Measurements from ENCODE around the gene SERPINI1. TPM values are rescaled to one million over a fixed set of nuclear protein-coding genes. Genes with fewer than 3 reads are reported as not detected.

SERPINI1 gene
- total and polyA plus RNA-seq, 2 of the 8 experiments (the other 6 are each of a cell fraction or from before 2014, with no cell fraction given) = 5.3 to 9.9 TPM

GRCh38 chr3:167870181-167870580 is 134.7 kb downstream of the SERPINI1 start:
- H3K79me1 ChIP-seq (ENCODE audit: low read depth, low read length) = no peaks in the 10 kb centered on the region
- CTCF ChIA-PET (ENCODE audit: partially characterized antibody) = interaction anchor here (1.1 kb wide), 1 partner anchor 117 kb away, joined by 3 read pairs; no protein-coding TSS in a partner anchor
- H2BK20ac ChIP-seq (ENCODE audit: low read length) = no peak overlapping the region
- H4K20me1 ChIP-seq (replicated peaks in 1 of 2; ENCODE audit: control insufficient read depth in 1 of 2, insufficient read depth in 2 of 2, low read length in 2 of 2) = no peaks in the 10 kb centered on the region
- H2BK15ac ChIP-seq (ENCODE audit: low read length) = no peak overlapping the region
- H3K36me3 ChIP-seq (ENCODE audit: control insufficient read depth in 2 of 4, insufficient read depth in 4 of 4, low read length in 3 of 4) = no peaks in the 10 kb centered on the region
- no peak overlapping the region for H2AFZ ChIP-seq (ENCODE audit: low read length)
- no peak overlapping the region for H4K8ac ChIP-seq (ENCODE audit: extremely low read depth, insufficient read depth, low read length)
- H3K23ac ChIP-seq (ENCODE audit: insufficient read length) = no peak overlapping the region
- no peak overlapping the region for H2BK5ac ChIP-seq (ENCODE audit: low read depth, low read length)
- FAIRE-seq (no peak), DNase-seq (ENCODE audit: low read depth in 1 of 2, low spot score in 2 of 2) (no peak)
- H3K9ac ChIP-seq (replicated peaks in 1 of 4; ENCODE audit: extremely low read depth in 1 of 4, low read depth in 3 of 4, low read length in 3 of 4) = no peak overlapping the region
- no peaks in the 10 kb centered on the region for H3K4me1 ChIP-seq (replicated peaks in 1 of 4; ENCODE audit: control insufficient read depth in 3 of 4, insufficient read depth in 4 of 4, low read length in 3 of 4)
- H3K4me3 ChIP-seq (ENCODE audit: extremely low read depth in 1 of 4, insufficient read depth in 2 of 4, low read depth in 3 of 4, low read length in 4 of 4) = no peak overlapping the region
- POLR2A ChIA-PET (ENCODE audit: partially characterized antibody) = no interaction called here
- no peaks in the 10 kb centered on the region for H3K9me3 ChIP-seq (ENCODE audit: insufficient read depth in 2 of 2, low read depth in 1 of 2, low read length in 1 of 2)
- H3K27me3 ChIP-seq (replicated peaks in 1 of 4; ENCODE audit: control insufficient read depth in 3 of 4, extremely low read depth in 1 of 4, insufficient read depth in 3 of 4, low read length in 3 of 4) = no peaks in the 10 kb centered on the region
- no peak overlapping the region for H3K27ac ChIP-seq (ENCODE audit: low read depth, low read length)
- no peak overlapping the region for H2BK12ac ChIP-seq (ENCODE audit: low read depth, low read length)
- H2BK120ac ChIP-seq (replicated peaks; ENCODE audit: low read depth, low read length) = no peak overlapping the region
- no peaks in the 10 kb centered on the region for H3K79me2 ChIP-seq (ENCODE audit: control insufficient read depth in 1 of 2, insufficient read depth in 2 of 2, low read length in 2 of 2)
- no peak overlapping the region for H4K91ac ChIP-seq (replicated peaks; ENCODE audit: insufficient read length, low read length)
- H3K18ac ChIP-seq (ENCODE audit: extremely low read depth, low read length) = no peak overlapping the region
- no peaks in the 10 kb centered on the region for H3K23me2 ChIP-seq (ENCODE audit: low read depth, low read length)
- H3K56ac ChIP-seq (replicated peaks; ENCODE audit: insufficient read length, low read depth, low read length) = no peak overlapping the region
- H3K4me2 ChIP-seq (ENCODE audit: insufficient read depth in 1 of 2, low read depth in 2 of 2, low read length in 2 of 2) = no peak overlapping the region
- 83% methylated on average over 4 of the region's 4 CpGs; no CpG with 5 or more reads in 1 of the 2 experiments for WGBS, 2 experiments (ENCODE audit: extremely low coverage in 1 of 2, insufficient coverage in 1 of 2, insufficient read length in 1 of 2, insufficient replicate concordance in 2 of 2, low coverage in 1 of 2, low lambda C conversion rate in 2 of 2, missing lambda C conversion rate in 1 of 2)
- H3K14ac ChIP-seq (ENCODE audit: insufficient read length) = no peak overlapping the region
- no peak overlapping the region for H3K4ac ChIP-seq (replicated peaks; ENCODE audit: insufficient read length, low read depth, low read length)
- H2AK5ac ChIP-seq (ENCODE audit: low read depth, low read length) = no peak overlapping the region
- no peak overlapping the region for H4K5ac ChIP-seq (ENCODE audit: insufficient read length, low read depth, low read length)
- TF ChIP-seq, protein P1, sequence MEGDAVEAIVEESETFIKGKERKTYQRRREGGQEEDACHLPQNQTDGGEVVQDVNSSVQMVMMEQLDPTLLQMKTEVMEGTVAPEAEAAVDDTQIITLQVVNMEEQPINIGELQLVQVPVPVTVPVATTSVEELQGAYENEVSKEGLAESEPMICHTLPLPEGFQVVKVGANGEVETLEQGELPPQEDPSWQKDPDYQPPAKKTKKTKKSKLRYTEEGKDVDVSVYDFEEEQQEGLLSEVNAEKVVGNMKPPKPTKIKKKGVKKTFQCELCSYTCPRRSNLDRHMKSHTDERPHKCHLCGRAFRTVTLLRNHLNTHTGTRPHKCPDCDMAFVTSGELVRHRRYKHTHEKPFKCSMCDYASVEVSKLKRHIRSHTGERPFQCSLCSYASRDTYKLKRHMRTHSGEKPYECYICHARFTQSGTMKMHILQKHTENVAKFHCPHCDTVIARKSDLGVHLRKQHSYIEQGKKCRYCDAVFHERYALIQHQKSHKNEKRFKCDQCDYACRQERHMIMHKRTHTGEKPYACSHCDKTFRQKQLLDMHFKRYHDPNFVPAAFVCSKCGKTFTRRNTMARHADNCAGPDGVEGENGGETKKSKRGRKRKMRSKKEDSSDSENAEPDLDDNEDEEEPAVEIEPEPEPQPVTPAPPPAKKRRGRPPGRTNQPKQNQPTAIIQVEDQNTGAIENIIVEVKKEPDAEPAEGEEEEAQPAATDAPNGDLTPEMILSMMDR (IDR thresholded peaks at IDR 0.05; ENCODE audit: control extremely low read depth in 1 of 3, insufficient read depth in 1 of 3, low read depth in 1 of 3, low read length in 3 of 3) = no peak
- TF ChIP-seq SP4 (IDR thresholded peaks at IDR 0.05; ENCODE audit: low read length) (no peak), TBP (IDR thresholded peaks at IDR 0.05; ENCODE audit: low read depth, low read length) (no peak), CHD1 (IDR thresholded peaks at IDR 0.05; ENCODE audit: low read depth, low read length) (no peak)

All from H1 (cell line).